ENCODE measurements around the gene POLR1B. TPM values are rescaled to one million over a fixed set of nuclear protein-coding genes. Genes with fewer than 3 reads are reported as not detected.
"Not testable (repeated sequence)": the region's sequence is repeated elsewhere in the genome, so short reads cannot be mapped to it uniquely, and the experiment has no call there.

POLR1B gene
- total RNA-seq, 4 donors from 2014 or later: 13.0 to 18.1 (median 13.3) TPM

- Histone ChIP-seq H3K27me3 (no peaks in the 10 kb centered on the region), H3K4me1 (no peaks in the 10 kb centered on the region), H3K4me3 (no peak overlapping the region), H3K27ac (no peak overlapping the region), H3K36me3 (no peaks in the 10 kb centered on the region), H3K9me3 (no peaks in the 10 kb centered on the region)
- TF ChIP-seq CTCF (IDR thresholded peaks at IDR 0.05 in 4 of 5, conservative IDR thresholded peaks at IDR 0.05 in 1 of 5) (no peak), POLR2A (IDR thresholded peaks at IDR 0.05) (no peak)
- intact Hi-C loops (cut with DNase I; ENCODE audit: low total_unique reads) (no loop called here), in situ Hi-C loops (cut with MboI; ENCODE audit: low sequenced_read_pairs in 4 of 4) (loop anchor here in 1 of 4 donors (25.0 kb wide), 1 partner anchor 329 kb away; no protein-coding TSS in a partner anchor)
- DNase-seq: no peak
- ATAC-seq: no peak
These were observed 65.6 kb downstream of the POLR1B start for GRCh38 chr2:112607680-112608438.

GRCh38 chr2:112609320-112609719, 67.1 kb downstream of the POLR1B start:
- H3K4me1 ChIP-seq; H3K9me3 ChIP-seq; H3K27me3 ChIP-seq; intact Hi-C loops (cut with DNase I; ENCODE audit: low total_unique reads); ATAC-seq; H3K4me3 ChIP-seq; DNase-seq; H3K27ac ChIP-seq; H3K36me3 ChIP-seq: not testable (repeated sequence)
- in situ Hi-C loops (cut with MboI; ENCODE audit: low sequenced_read_pairs in 4 of 4): loop anchor here in 1 of 4 donors (25.0 kb wide), 1 partner anchor 328 kb away; no protein-coding TSS in a partner anchor

- ATAC-seq; intact Hi-C loops (cut with DNase I; ENCODE audit: low total_unique reads); H3K9me3 ChIP-seq; H3K4me1 ChIP-seq; H3K27ac ChIP-seq; H3K36me3 ChIP-seq; DNase-seq; H3K27me3 ChIP-seq; H3K4me3 ChIP-seq: not testable (repeated sequence)
- in situ Hi-C loops (cut with MboI; ENCODE audit: low sequenced_read_pairs in 4 of 4): loop anchor here in 1 of 4 donors (25.0 kb wide), 1 partner anchor 325 kb away; no protein-coding TSS in a partner anchor
These were observed 70.0 kb downstream of the POLR1B start for GRCh38 chr2:112612283-112612682.

- TF ChIP-seq CTCF (IDR thresholded peaks at IDR 0.05 in 4 of 5, conservative IDR thresholded peaks at IDR 0.05 in 1 of 5) (no peak), POLR2A (IDR thresholded peaks at IDR 0.05) (no peak)
- in situ Hi-C loops (cut with MboI; ENCODE audit: low sequenced_read_pairs in 4 of 4): loop anchor here in 1 of 4 donors (25.0 kb wide), 1 partner anchor 323 kb away; no protein-coding TSS in a partner anchor
These were observed 72.1 kb downstream of the POLR1B start for GRCh38 chr2:112614201-112614840.

GRCh38 chr2:112615051-112615450, 72.8 kb downstream of the POLR1B start:
- no peaks in the 10 kb centered on the region for H3K9me3 ChIP-seq
- no peak overlapping the region for H3K27ac ChIP-seq
- intact Hi-C loops (cut with DNase I; ENCODE audit: low total_unique reads): no loop called here
- TF ChIP-seq CTCF (IDR thresholded peaks at IDR 0.05 in 4 of 5, conservative IDR thresholded peaks at IDR 0.05 in 1 of 5): no peak
- no peak for TF ChIP-seq POLR2A (IDR thresholded peaks at IDR 0.05)
- H3K27me3 ChIP-seq: no peaks in the 10 kb centered on the region
- H3K36me3 ChIP-seq: no peaks in the 10 kb centered on the region
- in situ Hi-C loops (cut with MboI; ENCODE audit: low sequenced_read_pairs in 4 of 4): loop anchor here in 1 of 4 donors (25.0 kb wide), 1 partner anchor 322 kb away; no protein-coding TSS in a partner anchor
- no peak overlapping the region for H3K4me3 ChIP-seq
- DNase-seq: no peak
- no peaks in the 10 kb centered on the region for H3K4me1 ChIP-seq
- no peak for ATAC-seq

More at GRCh38 chr2:112614201-112614840, 72.1 kb downstream of the POLR1B start:
- no peak overlapping the region for H3K27ac ChIP-seq
- no peaks in the 10 kb centered on the region for H3K9me3 ChIP-seq
- no peaks in the 10 kb centered on the region for H3K27me3 ChIP-seq
- DNase-seq: no peak
- H3K36me3 ChIP-seq: no peaks in the 10 kb centered on the region
- ATAC-seq: no peak
- intact Hi-C loops (cut with DNase I; ENCODE audit: low total_unique reads): no loop called here
- no peak overlapping the region for H3K4me3 ChIP-seq
- no peaks in the 10 kb centered on the region for H3K4me1 ChIP-seq

- H3K4me3 ChIP-seq; H3K9me3 ChIP-seq; H3K36me3 ChIP-seq; DNase-seq; H3K27me3 ChIP-seq; H3K27ac ChIP-seq; H3K4me1 ChIP-seq; intact Hi-C loops (cut with DNase I; ENCODE audit: low total_unique reads); ATAC-seq: not testable (repeated sequence)
- in situ Hi-C loops (cut with MboI; ENCODE audit: low sequenced_read_pairs in 4 of 4): loop anchor here in 1 of 4 donors (25.0 kb wide), 1 partner anchor 322 kb away; no protein-coding TSS in a partner anchor
These were observed 73.5 kb downstream of the POLR1B start for GRCh38 chr2:112615798-112616197.

All from gastrocnemius medialis (tissue), 4 donors.